HG03457 (cell line): ENCODE data around the gene DKK3.

Experiments
- ATAC-seq: cut with Tn5 transposase; IDR thresholded peaks from one replicate; pipeline ENCODE4 v1.9.1; 2021; ENCODE audit warnings: moderate number of reproducible peaks; ENCODE audit not compliant: unreplicated experiment

Gene DKK3

GRCh38 chr11:11948242-11948947 is 60.0 kb downstream of the DKK3 start:
- ATAC-seq = no peak

- ATAC-seq = no peak
Observed at GRCh38 chr11:11947825-11948224, 60.6 kb downstream of the DKK3 start.

- no peak for ATAC-seq
Observed at GRCh38 chr11:11946878-11947277, 61.5 kb downstream of the DKK3 start.

GRCh38 chr11:11946180-11946579 is 62.2 kb downstream of the DKK3 start:
- no peak for ATAC-seq

- ATAC-seq = no peak
Observed at GRCh38 chr11:11944444-11944843, 64.0 kb downstream of the DKK3 start.

- no peak for ATAC-seq
Observed at GRCh38 chr11:11942668-11943067, 65.8 kb downstream of the DKK3 start.

GRCh38 chr11:11940551-11940950 is 67.9 kb downstream of the DKK3 start:
- no peak for ATAC-seq

GRCh38 chr11:11937957-11938356 is 70.5 kb downstream of the DKK3 start:
- no peak for ATAC-seq

GRCh38 chr11:11937433-11937832 is 71.0 kb downstream of the DKK3 start:
- no peak for ATAC-seq

GRCh38 chr11:11935536-11935935 is 72.9 kb downstream of the DKK3 start:
- ATAC-seq = no peak

- no peak for ATAC-seq
Observed at GRCh38 chr11:11931461-11932055, 76.9 kb downstream of the DKK3 start.

GRCh38 chr11:11929920-11930319 is 78.5 kb downstream of the DKK3 start:
- ATAC-seq = no peak

GRCh38 chr11:11923828-11924227 is 84.6 kb downstream of the DKK3 start:
- no peak for ATAC-seq

- no peak for ATAC-seq
Observed at GRCh38 chr11:11916981-11917399, 91.4 kb downstream of the DKK3 start.

- ATAC-seq = no peak
Observed at GRCh38 chr11:11915625-11916024, 92.8 kb downstream of the DKK3 start.

- no peak for ATAC-seq
Observed at GRCh38 chr11:11913395-11913794, 95.0 kb downstream of the DKK3 start.
